CD14-positive monocyte (primary cell): ENCODE data around the gene HCRT. TPM values are rescaled to one million over a fixed set of nuclear protein-coding genes. Genes with fewer than 3 reads are reported as not detected.
A peak's percentile ranks its signal among the peaks of the same experiment; 100 is the strongest.

ENCODE experiments used
- DNase-seq, 3 donors: peaks; one replicate each; pipeline ENCODE4 v3.0.0-alpha.2; 2011 to 2022
- H2AFZ ChIP-seq: 2 replicates; pipeline ENCODE4 v1.6.0; 2012; ENCODE audit warnings: mild to moderate bottlenecking, low read depth, low read length, inconsistent platforms; ENCODE audit not compliant: insufficient read depth, poor library complexity, severe bottlenecking
- H3K27ac ChIP-seq, 2 donors: 1 replicate in 1 of 2; 2 replicates in 1 of 2; pipeline ENCODE4 v1.5.1; 2012 to 2013; ENCODE audit warnings: low read length in 2 of 2, control low read depth in 1 of 2, inconsistent platforms in 1 of 2, low read depth in 1 of 2, mild to moderate bottlenecking in 1 of 2
- H3K27me3 ChIP-seq, 2 donors: one replicate each; pipeline versions ENCODE4 v1.6.0 to v1.6.1; 2011 to 2013; ENCODE audit warnings: low read length in 2 of 2; ENCODE audit not compliant: control insufficient read depth in 2 of 2, insufficient read depth in 2 of 2
- H3K36me3 ChIP-seq, 2 donors: replicated peaks in 1 of 2; 1 replicate in 1 of 2; 2 replicates in 1 of 2; pipeline versions ENCODE4 v1.5.1 to v1.6.1; 2012 to 2013; ENCODE audit warnings: low read length in 2 of 2, control low read depth in 1 of 2, inconsistent platforms in 1 of 2, mild to moderate bottlenecking in 1 of 2; ENCODE audit not compliant: insufficient read depth in 2 of 2, control insufficient read depth in 1 of 2
- H3K4me1 ChIP-seq, 2 donors: 1 replicate in 1 of 2; 2 replicates in 1 of 2; pipeline versions ENCODE4 v1.5.1 to v1.6.1; 2012 to 2013; ENCODE audit warnings: low read length in 2 of 2, control low read depth in 1 of 2, inconsistent platforms in 1 of 2, mild to moderate bottlenecking in 1 of 2, moderate library complexity in 1 of 2; ENCODE audit not compliant: insufficient read depth in 2 of 2, control insufficient read depth in 1 of 2
- H3K4me2 ChIP-seq: replicated peaks from 2 replicates; pipeline ENCODE3; 2012; ENCODE audit warnings: low read length, moderate library complexity, mild to moderate bottlenecking; ENCODE audit not compliant: poor library complexity, severe bottlenecking; ENCODE audit errors: extremely low read depth
- H3K4me3 ChIP-seq, 3 experiments: fragments of 200-600 bp in 1 of 3; sonication (generic) in 1 of 3; replicated peaks in 1 of 3; 1 replicate in 2 of 3; 2 replicates in 1 of 3; pipeline ENCODE4 v1.5.1; 2011 to 2013; ENCODE audit warnings: low read length in 3 of 3, mild to moderate bottlenecking in 3 of 3, control low read depth in 2 of 3, low read depth in 2 of 3, inconsistent platforms in 1 of 3, moderate library complexity in 1 of 3
- H3K79me2 ChIP-seq: 2 replicates; pipeline ENCODE4 v1.6.0; 2012; ENCODE audit warnings: mild to moderate bottlenecking, control low read depth, inconsistent platforms, low read length, moderate library complexity; ENCODE audit not compliant: insufficient read depth
- H3K9ac ChIP-seq: 2 replicates; pipeline ENCODE4 v1.6.0; 2017; ENCODE audit warnings: low read length, mild to moderate bottlenecking; ENCODE audit not compliant: insufficient read depth, poor library complexity, severe bottlenecking
- H3K9me3 ChIP-seq, 2 donors: replicated peaks in 1 of 2; 1 replicate in 1 of 2; 2 replicates in 1 of 2; pipeline versions ENCODE4 v1.5.1 to v1.6.1; 2012 to 2013; ENCODE audit warnings: low read length in 2 of 2, control low read depth in 1 of 2; ENCODE audit not compliant: control insufficient read depth in 1 of 2, insufficient read depth in 1 of 2
- H4K20me1 ChIP-seq: 2 replicates; pipeline ENCODE4 v1.6.0; 2012; ENCODE audit warnings: mild to moderate bottlenecking, low read length, control low read depth, moderate library complexity; ENCODE audit not compliant: insufficient read depth
- H3K27ac Mint-ChIP-seq, 7 donors: one replicate each; pipeline ENCODE4 v1.8.0; 2020; ENCODE audit warnings: mild to moderate bottlenecking in 7 of 7, mixed read lengths in 7 of 7, moderate library complexity in 6 of 7, inconsistent platforms in 2 of 7
- H3K27me3 Mint-ChIP-seq, 3 donors: one replicate each; pipeline ENCODE4 v1.8.0; 2021 to 2022; ENCODE audit warnings: low read depth in 3 of 3, mild to moderate bottlenecking in 3 of 3, mixed read lengths in 3 of 3, moderate library complexity in 3 of 3, inconsistent platforms in 1 of 3
- H3K36me3 Mint-ChIP-seq, 2 donors: one replicate each; pipeline ENCODE4 v1.8.0; 2020; ENCODE audit warnings: mixed read lengths in 2 of 2, inconsistent platforms in 1 of 2, mild to moderate bottlenecking in 1 of 2
- H3K4me1 Mint-ChIP-seq: one replicate; pipeline ENCODE4 v1.8.0; 2020; ENCODE audit warnings: mild to moderate bottlenecking, mixed read lengths
- H3K4me3 Mint-ChIP-seq, 2 donors: one replicate each; pipeline ENCODE4 v1.8.0; 2020; ENCODE audit warnings: mild to moderate bottlenecking in 2 of 2, mixed read lengths in 2 of 2, moderate library complexity in 1 of 2
- H3K9me3 Mint-ChIP-seq, 7 donors: one replicate each; pipeline ENCODE4 v1.8.0; 2020 to 2022; ENCODE audit warnings: mixed read lengths in 7 of 7, mild to moderate bottlenecking in 6 of 7, moderate library complexity in 6 of 7, inconsistent platforms in 2 of 7
- CTCF ChIP-seq: fragments of 200-600 bp; IDR thresholded peaks from one replicate; pipeline ENCODE4 v1.8.0; 2022; ENCODE audit warnings: antibody characterized with exemption, mild to moderate bottlenecking
- WGBS: methylation state at CpG from one replicate; pipeline ENCODE4 v1.1.5; 2013; ENCODE audit warnings: missing lambda C conversion rate; ENCODE audit not compliant: insufficient coverage; 5-methylcytosine and 5-hydroxymethylcytosine counted together
- intact Hi-C, 2 donors: fragments of 100-400 bp; cut with micrococcal nuclease; formaldehyde crosslinking; loops; one replicate each; pipeline versions ENCODE4 v1.15.0 to v1.15.1; 2023
- polyA plus RNA-seq, 3 donors: library from polyadenylated mRNA; depleted of rRNA in 1 of 3; unstranded in 2 of 3; stranded (reverse) in 1 of 3; fragments of 300-500 nt in 2 of 3; fragments of >200 nt in 1 of 3; fragmentation: Illumina TruSeq in 2 of 3; gene quantifications; 1 replicate in 2 of 3; 2 replicates in 1 of 3; pipeline ENCODE4 v1.2.3, GENCODE V29; 2012 to 2021

Gene HCRT
- polyA plus RNA-seq, 3 donors, result not detected

GRCh38 chr17:42177684-42178083 is 7.6 kb downstream of the HCRT start:
- no peak for DNase-seq
- H3K4me2 ChIP-seq, result no peak overlapping the region
- intact Hi-C loops, result no loop called here
- peaks cover 3% of the 10 kb centered on the region for H4K20me1 ChIP-seq
- peaks cover 0 to 3% of the 10 kb centered on the region in 2 donors for H3K36me3 Mint-ChIP-seq
- H3K27ac ChIP-seq, result no peak overlapping the region
- H3K4me3 Mint-ChIP-seq, result peak overlapping the region in 1 of 2 donors; percentile 48
- H3K4me1 ChIP-seq, result peaks cover 29 to 33% of the 10 kb centered on the region in 2 donors
- no peak overlapping the region for H3K9ac ChIP-seq
- peaks cover 0 to 14% of the 10 kb centered on the region in 2 donors for H3K9me3 ChIP-seq
- no peak overlapping the region for H2AFZ ChIP-seq
- 100% methylated on average over 1 of the region's 2 CpGs for WGBS
- peaks cover 0 to 14% (median 8%) of the 10 kb centered on the region in 7 donors for H3K9me3 Mint-ChIP-seq
- H3K79me2 ChIP-seq, result no peaks in the 10 kb centered on the region
- no peak overlapping the region for H3K27ac Mint-ChIP-seq
- H3K27me3 Mint-ChIP-seq, result peaks cover 39 to 54% (median 46%) of the 10 kb centered on the region in 3 donors
- TF ChIP-seq CTCF, result no peak
- H3K36me3 ChIP-seq, result no peaks in the 10 kb centered on the region
- peaks cover 8 to 39% of the 10 kb centered on the region in 2 donors for H3K27me3 ChIP-seq
- peaks cover 26% of the 10 kb centered on the region for H3K4me1 Mint-ChIP-seq
- no peak overlapping the region for H3K4me3 ChIP-seq

- H3K4me3 ChIP-seq, result no peak overlapping the region
- no peaks in the 10 kb centered on the region for H3K36me3 ChIP-seq
- H3K4me1 Mint-ChIP-seq, result peaks cover 9% of the 10 kb centered on the region
- H3K27ac Mint-ChIP-seq, result no peak overlapping the region
- H3K27ac ChIP-seq, result no peak overlapping the region
- no peak overlapping the region for H3K4me3 Mint-ChIP-seq
- no peak overlapping the region for H3K4me2 ChIP-seq
- H3K79me2 ChIP-seq, result no peaks in the 10 kb centered on the region
- H3K9me3 ChIP-seq, result no peaks in the 10 kb centered on the region
- no peak for DNase-seq
- H3K4me1 ChIP-seq, result peaks cover 11 to 12% of the 10 kb centered on the region in 2 donors
- peaks cover under 1 to 15% of the 10 kb centered on the region in 2 donors for H3K27me3 ChIP-seq
- TF ChIP-seq CTCF, result no peak
- peaks cover 3% of the 10 kb centered on the region for H4K20me1 ChIP-seq
- intact Hi-C loops, result no loop called here
- 65% methylated on average over 12 of the region's 14 CpGs for WGBS
- peaks cover 20 to 28% (median 22%) of the 10 kb centered on the region in 3 donors for H3K27me3 Mint-ChIP-seq
- H3K9me3 Mint-ChIP-seq, result peaks cover 0 to 7% (median 2%) of the 10 kb centered on the region in 7 donors
- no peaks in the 10 kb centered on the region for H3K36me3 Mint-ChIP-seq
- no peak overlapping the region for H2AFZ ChIP-seq
- no peak overlapping the region for H3K9ac ChIP-seq
Measured at GRCh38 chr17:42174126-42174783, 11.0 kb downstream of the HCRT start.
